ENCODE measurements around the gene DAB1.
"Not testable (repeated sequence)": the region's sequence is repeated elsewhere in the genome, so short reads cannot be mapped to it uniquely, and the experiment has no call there.

DAB1 gene

GRCh38 chr1:57265104-57265503 is 158.8 kb downstream of the DAB1 start:
- no peak for DNase-seq

DNA sequence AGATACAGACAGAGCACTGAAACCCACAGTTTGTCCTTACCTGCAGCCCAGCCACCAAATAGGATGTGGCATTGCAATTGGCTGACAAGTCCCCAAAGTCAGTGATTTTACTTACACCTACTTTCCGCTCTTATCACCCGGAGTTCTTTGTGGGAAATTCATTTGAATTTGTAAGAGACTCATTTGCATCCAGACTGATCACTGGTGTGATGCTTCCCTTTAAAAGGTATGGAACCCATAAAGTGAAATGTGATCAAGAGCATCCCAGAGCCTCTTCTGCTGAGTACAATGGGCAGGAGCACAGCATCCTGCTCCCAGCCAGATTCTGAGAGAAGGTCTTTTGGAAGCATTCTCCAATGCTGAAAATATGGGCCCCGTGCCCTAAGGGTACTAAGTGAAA is 161.4 kb downstream of the DAB1 start:
- no peak for DNase-seq

- no peak for DNase-seq
Observed at GRCh38 chr1:57258557-57259325, 165.1 kb downstream of the DAB1 start.

DNA sequence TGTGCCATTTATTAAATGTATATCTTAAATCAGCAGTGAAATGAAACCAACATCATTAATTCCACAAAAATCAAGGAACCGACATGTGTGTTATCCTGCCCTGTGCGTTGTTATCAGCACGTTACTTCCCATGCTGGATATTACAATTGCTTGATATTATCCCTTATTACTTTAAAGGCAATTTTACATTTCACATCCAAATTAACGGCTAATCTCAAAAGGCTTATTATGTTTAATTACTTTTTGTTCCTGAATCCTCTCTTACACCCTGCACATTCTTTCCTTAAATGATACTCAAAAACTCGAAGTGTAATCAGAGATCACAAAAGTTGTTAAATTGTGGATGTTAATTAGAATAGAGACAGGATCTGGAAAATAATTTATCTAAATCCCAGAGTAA is 167.9 kb downstream of the DAB1 start:
- no peak for DNase-seq

DNA sequence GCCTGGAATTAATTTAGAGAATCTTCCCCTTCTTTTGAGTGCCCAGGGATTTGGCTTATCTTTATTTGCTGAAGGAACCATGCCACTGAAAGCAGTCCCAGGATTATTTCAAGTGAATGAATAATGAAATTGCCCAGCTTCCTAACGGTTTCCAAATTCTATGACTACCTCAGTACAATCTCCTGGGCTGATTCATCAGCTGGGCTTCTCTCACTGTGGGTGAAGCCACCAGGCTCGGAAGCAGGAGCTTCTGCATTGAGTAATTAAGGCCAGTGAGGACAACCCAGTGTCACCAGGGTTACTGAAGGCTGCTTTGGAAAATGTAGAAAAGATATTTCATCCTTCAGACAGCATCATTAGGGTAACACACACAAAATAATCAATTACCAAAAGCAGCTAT is 169.8 kb downstream of the DAB1 start:
- no peak for DNase-seq

DNA sequence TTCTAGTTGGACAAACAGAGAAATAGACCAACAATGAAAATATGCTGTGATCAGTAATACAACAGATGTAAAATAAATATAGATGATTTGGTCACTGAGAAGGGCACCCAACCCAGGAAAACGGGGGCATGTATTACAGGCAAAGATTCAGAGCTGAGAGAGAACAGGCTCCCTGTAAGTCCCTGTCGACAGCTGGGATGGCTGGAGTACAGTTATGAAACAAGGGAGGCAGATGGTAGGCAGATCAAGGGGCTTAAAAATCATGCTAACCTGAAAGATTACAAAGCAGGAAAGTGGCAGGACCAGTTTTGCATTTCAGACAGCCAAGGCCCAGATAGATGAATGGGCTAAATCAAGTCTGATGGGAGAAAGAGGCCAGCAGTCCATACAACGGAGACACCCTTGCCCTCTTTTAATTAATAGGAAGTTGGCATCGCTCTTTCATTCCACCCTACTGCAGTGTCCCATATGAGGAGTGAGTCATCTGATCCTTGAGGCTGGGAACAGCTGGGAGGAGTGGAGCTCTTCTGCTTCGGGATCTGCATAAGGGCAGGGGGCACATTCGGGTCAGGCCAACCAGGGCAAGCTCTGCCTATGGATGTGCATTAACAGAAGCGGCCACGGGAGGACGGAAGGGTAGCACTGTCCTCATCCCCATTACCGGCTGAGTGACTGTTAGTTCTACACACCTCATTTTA is 171.1 kb downstream of the DAB1 start:
- no peak for DNase-seq

GRCh38 chr1:57250021-57250420 is 173.8 kb downstream of the DAB1 start:
- no peak for DNase-seq

DNA sequence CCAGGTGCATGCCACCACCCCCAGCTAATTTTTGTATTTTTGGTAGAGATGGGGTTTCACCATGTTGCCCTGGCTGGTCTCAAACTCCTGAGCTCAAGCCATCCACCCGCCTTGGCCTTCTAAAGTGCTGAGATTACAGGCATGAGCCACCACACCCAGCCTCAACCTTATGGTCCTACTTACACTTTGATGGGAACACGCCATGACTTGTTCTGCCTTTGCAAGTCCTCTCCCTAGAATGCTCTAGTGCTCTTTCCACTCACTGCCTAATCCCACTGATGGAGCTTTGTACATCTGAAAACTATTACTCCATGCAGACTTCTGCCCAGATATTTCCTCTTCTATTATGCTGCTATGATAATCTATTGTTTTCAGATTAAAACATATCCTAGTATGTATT is 174.3 kb downstream of the DAB1 start:
- DNase-seq, result no peak

DNA sequence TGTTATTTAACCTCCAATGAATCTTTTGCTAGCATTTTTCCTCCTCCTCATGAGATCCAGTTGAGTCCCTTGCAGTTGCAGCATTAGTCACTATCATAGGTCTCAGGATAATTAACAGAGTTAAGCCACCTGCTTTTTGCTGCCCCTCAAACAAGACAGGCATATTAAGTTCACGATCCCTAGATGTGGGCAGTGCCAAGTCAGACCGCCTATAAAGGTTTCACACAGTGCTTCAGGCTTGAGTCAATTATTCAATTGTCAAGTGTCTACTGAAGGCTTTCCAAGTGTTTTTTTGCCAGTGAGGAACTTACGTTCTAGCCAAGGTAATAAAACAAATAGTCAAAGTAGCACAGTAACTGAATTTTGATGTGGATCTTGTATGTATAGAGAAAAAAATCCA is 175.0 kb downstream of the DAB1 start:
- no peak for DNase-seq

DNA sequence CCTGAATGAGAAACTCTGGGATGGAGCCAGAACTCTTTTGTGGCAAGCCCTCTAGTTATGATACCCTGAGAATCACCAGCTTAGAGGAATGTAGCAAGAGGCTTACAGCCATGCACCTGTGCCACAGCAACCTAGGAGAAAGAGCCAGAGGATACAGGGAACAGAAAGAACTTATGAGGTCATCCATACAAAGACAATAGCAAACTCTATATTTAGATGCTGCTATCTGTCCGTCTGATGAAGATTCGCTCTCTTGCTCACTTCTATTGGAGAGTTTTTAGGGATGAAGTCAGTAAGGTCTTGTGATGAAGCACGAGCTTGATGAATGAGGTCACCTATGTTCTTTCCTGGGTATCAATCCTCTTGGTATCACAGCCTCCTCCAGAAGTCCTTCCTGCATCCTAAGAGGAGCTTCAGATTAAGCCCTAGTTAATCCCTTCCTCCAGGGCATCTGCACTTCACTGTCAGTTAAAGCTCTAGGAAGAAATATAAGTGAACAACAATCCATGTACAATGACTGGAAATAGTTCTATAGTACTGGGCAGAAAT is 185.6 kb downstream of the DAB1 start:
- no peak for DNase-seq

- no peak for DNase-seq
Observed at GRCh38 chr1:57235730-57236510, 187.9 kb downstream of the DAB1 start.

DNA sequence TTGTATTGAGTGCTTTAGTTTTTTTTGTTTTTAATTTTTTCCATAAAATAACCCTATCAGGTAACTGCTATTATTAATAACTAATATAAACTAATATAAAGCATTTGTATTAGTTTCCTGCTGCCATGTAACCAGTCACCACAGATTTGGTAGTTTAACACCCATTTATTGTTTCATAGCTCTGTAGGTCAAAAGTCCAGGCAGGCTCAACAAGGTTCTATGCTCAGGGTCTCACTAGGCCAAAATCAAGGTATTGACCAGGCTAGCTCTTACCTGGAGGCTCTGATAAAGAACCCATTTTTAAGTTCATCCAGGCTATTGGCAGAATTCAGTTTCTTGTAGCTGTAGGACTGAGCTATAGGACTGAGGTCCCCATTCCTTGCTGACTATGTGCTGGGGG is 189.4 kb downstream of the DAB1 start:
- DNase-seq, result no peak

DNA sequence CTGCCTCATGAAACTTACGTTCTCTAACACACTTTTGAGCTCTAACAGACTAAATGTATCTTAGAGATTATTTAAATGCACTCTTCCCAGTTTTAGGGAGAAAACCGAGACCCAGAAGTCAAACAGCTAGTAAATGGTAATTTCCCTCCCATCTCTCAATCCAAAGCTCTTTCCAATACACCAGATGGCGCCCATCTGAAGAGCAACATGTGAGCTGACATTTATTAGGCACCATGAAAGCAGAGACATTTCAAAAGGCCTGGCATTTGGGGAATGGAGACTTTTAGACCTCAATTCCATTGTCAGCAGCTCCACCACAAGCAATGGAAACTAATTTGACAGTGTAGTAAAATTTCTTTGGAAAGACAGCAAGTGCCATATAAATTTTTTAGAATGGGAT is 191.4 kb downstream of the DAB1 start:
- no peak for DNase-seq

DNA sequence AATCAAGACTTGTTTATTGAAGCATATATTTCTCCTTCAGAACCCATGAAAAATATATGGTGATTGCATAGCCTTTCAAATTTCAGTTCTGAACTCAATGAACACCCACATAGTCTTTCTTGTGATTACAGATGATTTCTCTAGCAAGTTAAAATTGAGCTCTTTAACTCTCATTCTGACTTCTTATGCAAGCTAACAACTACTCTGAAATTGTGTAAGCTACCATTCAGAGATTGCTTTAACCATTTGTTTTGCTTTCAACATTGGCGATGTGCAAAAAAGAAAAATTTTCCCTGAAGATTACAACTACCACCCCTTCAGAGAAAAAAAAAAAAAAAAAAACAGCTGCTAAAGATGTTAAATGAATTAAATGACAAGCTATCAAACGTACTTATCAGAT is 193.9 kb downstream of the DAB1 start:
- DNase-seq, result no peak

DNA sequence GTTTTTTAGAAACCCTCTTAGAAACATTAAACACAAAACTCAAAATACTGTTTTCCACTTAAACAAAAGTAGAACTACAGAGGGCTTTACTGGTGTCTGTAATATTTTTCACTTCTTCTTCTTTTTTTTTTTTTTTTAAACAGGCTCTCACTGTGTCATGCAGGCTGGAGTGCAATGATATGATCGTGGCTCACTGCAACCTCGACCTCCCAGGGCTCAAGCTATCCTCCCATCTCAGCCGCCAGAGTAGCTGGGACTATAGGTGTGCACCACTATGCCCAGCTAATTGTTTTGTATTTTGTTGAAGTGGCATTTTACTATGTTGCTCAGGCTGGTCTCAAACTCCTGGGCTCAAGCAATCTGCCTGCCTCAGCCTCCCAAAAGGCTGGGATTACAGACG is 194.8 kb downstream of the DAB1 start:
- DNase-seq, result no peak

DNA sequence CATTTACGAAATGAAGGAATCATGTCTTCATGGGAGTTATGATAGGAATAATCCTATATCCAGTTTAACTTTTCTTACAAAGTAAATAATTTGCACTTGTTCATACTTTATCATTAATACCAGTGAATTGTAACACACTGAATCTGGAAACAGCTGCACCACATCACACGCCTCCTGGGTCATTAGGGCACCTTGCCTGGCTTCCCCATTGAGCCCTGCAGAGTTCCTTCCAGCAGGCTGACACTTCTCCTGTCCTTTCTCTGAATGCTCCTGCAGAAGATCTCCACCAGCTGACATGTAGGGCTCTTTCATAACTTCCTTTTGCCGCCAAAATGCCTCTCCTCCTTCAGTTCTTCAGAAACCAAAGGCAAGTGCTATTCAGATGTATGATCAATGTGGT is 201.1 kb downstream of the DAB1 start:
- no peak for DNase-seq

DNA sequence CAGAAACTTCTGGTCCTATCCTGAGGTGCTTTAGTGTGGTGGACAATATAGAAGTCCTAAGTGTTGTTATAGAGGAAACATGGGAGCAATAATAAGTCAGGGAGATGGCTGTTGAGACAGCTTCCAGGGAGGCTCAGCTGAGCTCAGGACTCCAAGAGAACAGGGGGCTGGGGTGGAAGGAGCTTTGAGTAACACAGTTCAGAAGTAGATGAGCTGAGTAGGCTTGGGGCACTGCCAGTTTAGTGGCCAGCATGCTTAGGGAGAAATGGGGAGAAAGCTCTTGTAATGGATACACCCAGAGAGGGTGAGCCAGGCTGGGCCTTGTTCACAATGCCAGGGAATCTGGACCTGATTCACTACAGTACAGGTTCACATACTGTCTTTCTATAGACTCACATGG is 201.6 kb downstream of the DAB1 start:
- no peak for DNase-seq

DNA sequence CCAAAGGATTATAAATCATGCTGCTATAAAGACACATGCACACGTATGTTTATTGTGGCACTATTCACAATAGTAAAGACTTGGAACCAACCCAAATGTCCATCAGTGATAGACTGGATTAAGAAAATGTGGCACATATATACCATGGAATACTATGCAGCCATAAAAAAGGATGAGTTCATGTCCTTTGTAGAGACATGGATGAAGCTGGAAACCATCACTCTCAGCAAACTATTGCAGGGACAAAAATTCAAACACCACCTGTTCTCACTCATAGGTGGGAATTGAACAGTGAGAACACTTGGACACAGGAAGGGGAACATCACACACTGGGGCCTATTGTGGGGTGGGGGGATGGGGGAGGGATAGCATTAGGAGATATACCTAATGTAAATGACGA is 203.0 kb downstream of the DAB1 start:
- DNase-seq, result not testable (repeated sequence)

GRCh38 chr1:57218487-57219079 is 205.3 kb downstream of the DAB1 start:
- no peak for DNase-seq

GRCh38 chr1:57217905-57218304 is 206.0 kb downstream of the DAB1 start:
- DNase-seq, result no peak

DNA sequence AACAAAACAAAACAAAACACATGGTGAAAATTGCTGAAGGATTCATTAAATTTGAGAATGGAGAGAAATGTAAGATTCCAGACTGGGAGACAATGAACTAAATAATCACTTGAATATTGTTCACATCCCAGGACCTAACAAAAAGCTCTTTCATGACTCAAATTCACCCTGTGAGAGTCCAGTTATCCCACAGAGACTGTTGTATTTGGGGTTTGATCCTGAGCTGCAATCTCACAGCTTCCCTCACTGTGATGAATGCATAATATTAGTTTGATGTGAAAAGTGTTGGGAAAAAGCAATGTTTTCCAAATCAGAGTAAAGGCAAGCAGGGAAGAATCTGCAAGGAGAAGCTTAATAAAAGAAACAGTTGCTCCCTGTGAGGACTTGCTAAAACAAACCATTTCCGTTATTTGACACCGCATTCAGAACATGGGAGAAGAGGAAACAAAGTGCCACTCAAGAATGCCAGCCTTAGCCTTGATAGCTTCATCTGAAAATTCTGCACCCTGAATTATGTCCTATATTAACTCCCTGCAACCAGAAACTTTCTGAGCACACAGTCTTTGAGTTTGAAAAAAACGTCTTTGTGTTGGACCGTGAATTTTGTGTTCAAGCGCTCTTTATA is 208.8 kb downstream of the DAB1 start:
- no peak for DNase-seq

- no peak for DNase-seq
Observed at GRCh38 chr1:57210881-57211280, 213.0 kb downstream of the DAB1 start.

DNA sequence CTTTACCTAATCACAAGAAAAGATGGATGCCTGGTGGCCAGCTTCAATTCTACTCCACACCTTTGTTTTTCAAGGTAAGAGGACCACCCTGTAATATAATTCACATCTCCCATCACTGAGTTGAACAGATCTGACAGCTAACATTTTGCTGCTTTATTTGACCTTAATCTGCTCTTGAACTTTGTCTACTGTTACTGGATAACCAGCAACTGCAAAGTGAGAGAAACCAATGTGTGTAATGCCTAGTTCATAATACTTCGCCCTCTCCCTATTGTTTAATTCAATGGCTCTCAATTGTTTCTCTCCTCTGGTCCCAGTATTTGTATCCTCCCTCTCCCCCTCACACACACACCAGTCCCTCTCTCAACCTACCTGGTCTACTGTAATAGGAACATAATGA is 214.4 kb downstream of the DAB1 start:
- no peak for DNase-seq

Measured in CD4-positive, alpha-beta T cell treated with Interleukin-10 for 1 hour (primary cell).